Esophagus muscularis mucosa (tissue), 4 donors: ENCODE measurements around the gene NUDT14.

Experiments used
- CTCF ChIP-seq, 3 experiments: fragments of 200-600 bp in 2 of 3; fragments of 450-650 bp in 1 of 3; sonication (generic) in 2 of 3; IDR thresholded peaks; one replicate each; pipeline ENCODE4 v1.5.1; 2017 to 2019; ENCODE audit warnings: antibody characterized with exemption in 3 of 3, mild to moderate bottlenecking in 2 of 3, moderate library complexity in 1 of 3
- EP300 ChIP-seq: sonication (generic); formaldehyde crosslinking; IDR thresholded peaks from one replicate; pipeline ENCODE4 v1.6.1; 2017; ENCODE audit warnings: antibody characterized with exemption
- POLR2A ChIP-seq: fragments of 450-650 bp; IDR thresholded peaks from one replicate; pipeline ENCODE4 v1.6.1; 2017; ENCODE audit warnings: antibody characterized with exemption, moderate library complexity, mild to moderate bottlenecking, low read depth
- POLR2AphosphoS5 ChIP-seq, 2 donors: sonication (generic); formaldehyde crosslinking; IDR thresholded peaks; one replicate each; pipeline ENCODE4 v1.6.1; 2017; ENCODE audit warnings: antibody characterized with exemption in 2 of 2

- TF ChIP-seq CTCF (IDR thresholded peaks at IDR 0.05) (no peak), EP300 (no peak), POLR2AphosphoS5 (IDR thresholded peaks at IDR 0.05) (peak in 1 of 2 donors; percentile 42), POLR2A (no peak)
Observed at GRCh38 chr14:105199093-105199492, 18.0 kb upstream of the NUDT14 start.
